Muscle layer of duodenum (tissue), 2 donors: ENCODE results near the gene CPEB3.

ENCODE experiments used
- H3K27ac ChIP-seq: one replicate; pipeline ENCODE4 v1.7.0; 2013; ENCODE audit warnings: mild to moderate bottlenecking, low read length
- H3K27me3 ChIP-seq: one replicate; pipeline ENCODE4 v1.7.0; 2013; ENCODE audit warnings: low read depth, mild to moderate bottlenecking, control low read depth, low read length
- H3K36me3 ChIP-seq, 2 donors: one replicate each; pipeline ENCODE4 v1.7.0; 2013; ENCODE audit warnings: low read length in 2 of 2, control low read depth in 1 of 2, mild to moderate bottlenecking in 1 of 2; ENCODE audit not compliant: insufficient read depth in 2 of 2, control insufficient read depth in 1 of 2
- H3K4me1 ChIP-seq, 2 donors: one replicate each; pipeline ENCODE4 v1.7.0; 2013; ENCODE audit warnings: low read length in 2 of 2, mild to moderate bottlenecking in 2 of 2, control low read depth in 1 of 2, moderate library complexity in 1 of 2; ENCODE audit not compliant: insufficient read depth in 2 of 2, control insufficient read depth in 1 of 2
- H3K4me3 ChIP-seq, 2 donors: one replicate each; pipeline ENCODE4 v1.7.0; 2013; ENCODE audit warnings: low read length in 2 of 2, low read depth in 1 of 2, mild to moderate bottlenecking in 1 of 2
- H3K9me3 ChIP-seq, 2 donors: one replicate each; pipeline ENCODE4 v1.7.0; 2013; ENCODE audit warnings: low read length in 2 of 2, control low read depth in 1 of 2, mild to moderate bottlenecking in 1 of 2; ENCODE audit not compliant: control insufficient read depth in 1 of 2
- donor health status: healthy.

The CPEB3 gene

DNA sequence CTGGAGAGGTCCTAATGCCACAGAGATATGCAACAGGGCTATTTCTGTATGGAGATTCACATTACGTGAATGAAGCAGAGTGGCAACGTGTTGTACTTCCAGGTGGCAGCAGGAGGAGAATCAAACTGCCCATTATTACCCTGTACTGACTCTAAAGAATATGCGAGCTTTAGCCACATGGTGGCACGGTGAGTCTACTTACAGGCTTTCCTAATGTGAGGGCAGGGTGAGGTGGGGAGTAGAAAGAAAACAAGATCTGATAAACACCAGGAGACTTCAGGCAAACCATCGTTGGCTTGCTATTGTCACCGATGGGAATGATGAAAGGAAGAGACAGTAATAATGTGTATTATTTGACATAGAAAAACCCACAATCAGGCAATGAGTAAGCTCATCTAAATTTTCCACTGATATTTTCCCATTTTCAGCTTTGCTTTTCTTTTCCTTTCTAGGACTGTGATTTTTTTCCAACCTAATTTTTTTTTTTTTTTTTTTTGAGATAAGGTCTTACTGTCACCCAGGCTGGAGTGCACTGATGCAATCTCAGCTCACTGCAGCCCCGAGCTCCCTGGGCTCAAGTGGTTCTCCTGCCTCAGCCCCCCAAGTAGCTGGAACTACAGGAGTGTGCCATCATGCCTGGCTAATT, 203.0 kb downstream of the CPEB3 start:
- Histone ChIP-seq H3K4me1 (peaks cover 4 to 17% of the 10 kb centered on the region in 2 donors), H3K27me3 (no peaks in the 10 kb centered on the region), H3K4me3 (no peak overlapping the region), H3K36me3 (no peaks in the 10 kb centered on the region), H3K9me3 (no peaks in the 10 kb centered on the region), H3K27ac (no peak overlapping the region)

DNA sequence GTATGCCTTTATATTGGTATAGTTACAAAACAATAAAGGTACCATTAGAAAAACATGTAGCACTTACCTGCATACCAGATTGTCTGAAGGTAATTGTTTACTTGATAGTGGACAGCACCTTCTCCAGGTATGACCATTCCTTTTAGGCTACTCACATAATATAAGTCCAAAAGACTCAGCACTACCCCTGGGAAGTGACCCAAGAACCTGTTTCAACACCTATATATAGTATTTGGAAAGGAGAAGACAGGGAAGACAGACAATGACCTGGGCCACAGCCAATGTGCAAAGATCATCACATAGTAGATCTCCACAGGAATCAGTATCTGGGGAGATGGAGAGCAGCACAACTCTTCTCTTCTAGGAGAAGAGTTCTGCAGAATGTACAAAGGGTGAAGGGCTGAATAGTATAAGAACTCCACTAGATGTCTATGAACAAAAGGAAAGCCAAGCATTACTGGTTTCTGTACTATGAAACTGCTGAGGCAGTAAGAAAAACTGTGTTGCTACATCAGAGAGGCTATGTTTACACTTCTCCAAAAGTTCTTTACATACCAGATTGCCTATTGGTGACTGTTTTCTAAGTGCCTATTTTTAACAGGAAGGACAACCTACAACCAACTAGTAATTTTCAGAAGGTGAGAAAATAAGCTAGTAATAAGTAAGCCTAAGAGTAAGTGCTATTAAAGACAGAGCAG, 208.1 kb downstream of the CPEB3 start:
- Histone ChIP-seq H3K9me3 (no peaks in the 10 kb centered on the region), H3K4me3 (no peak overlapping the region), H3K36me3 (peaks cover 11 to 26% of the 10 kb centered on the region in 2 donors), H3K4me1 (peaks cover 2 to 30% of the 10 kb centered on the region in 2 donors), H3K27me3 (no peaks in the 10 kb centered on the region), H3K27ac (no peak overlapping the region)

DNA sequence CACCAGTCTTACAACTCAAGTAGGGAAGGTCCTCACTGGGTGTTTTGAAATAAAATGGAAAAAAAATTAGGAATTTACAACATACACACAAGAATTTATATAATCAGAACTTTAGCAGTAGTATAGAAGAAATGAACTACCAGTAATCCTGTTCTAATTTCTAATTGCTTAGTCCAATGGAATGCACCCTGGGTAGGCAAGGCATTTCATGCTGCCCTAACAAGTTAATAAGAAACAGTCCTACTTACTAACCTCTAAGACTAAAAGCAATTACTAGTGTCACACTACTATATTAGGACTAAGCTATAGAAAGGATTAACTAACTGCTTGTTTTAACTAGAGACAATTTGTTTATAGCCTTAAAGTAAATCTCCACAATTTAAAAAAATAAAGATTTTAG, 209.2 kb downstream of the CPEB3 start:
- no peaks in the 10 kb centered on the region for H3K9me3 ChIP-seq
- H3K27me3 ChIP-seq = no peaks in the 10 kb centered on the region
- H3K36me3 ChIP-seq = peaks cover 11 to 26% of the 10 kb centered on the region in 2 donors
- no peak overlapping the region for H3K4me3 ChIP-seq
- H3K27ac ChIP-seq = no peak overlapping the region
- H3K4me1 ChIP-seq = peaks cover 0 to 30% of the 10 kb centered on the region in 2 donors

DNA sequence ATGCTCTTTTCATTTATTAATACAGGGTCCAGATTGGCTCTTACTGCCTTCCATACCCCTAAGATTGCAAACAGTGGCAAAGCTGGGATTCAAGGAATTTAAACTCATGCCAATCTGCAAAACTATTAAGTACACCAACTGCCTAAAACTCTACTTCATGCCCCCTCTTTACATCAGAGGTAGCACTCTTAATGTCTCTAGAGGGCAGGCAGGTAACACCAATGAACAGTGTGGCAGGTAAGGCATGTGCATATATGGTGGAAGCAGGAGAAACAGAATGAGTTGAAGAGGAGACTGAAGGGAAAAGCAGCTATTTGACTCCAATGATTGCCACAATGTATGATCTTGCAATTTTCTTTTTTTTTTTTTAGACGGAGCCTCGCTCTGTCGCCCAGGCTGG, 210.6 kb downstream of the CPEB3 start:
- Histone ChIP-seq H3K27me3 (no peaks in the 10 kb centered on the region), H3K4me3 (no peak overlapping the region), H3K4me1 (peaks cover 0 to 30% of the 10 kb centered on the region in 2 donors), H3K36me3 (peaks cover 12 to 26% of the 10 kb centered on the region in 2 donors), H3K9me3 (no peaks in the 10 kb centered on the region), H3K27ac (no peak overlapping the region)

DNA sequence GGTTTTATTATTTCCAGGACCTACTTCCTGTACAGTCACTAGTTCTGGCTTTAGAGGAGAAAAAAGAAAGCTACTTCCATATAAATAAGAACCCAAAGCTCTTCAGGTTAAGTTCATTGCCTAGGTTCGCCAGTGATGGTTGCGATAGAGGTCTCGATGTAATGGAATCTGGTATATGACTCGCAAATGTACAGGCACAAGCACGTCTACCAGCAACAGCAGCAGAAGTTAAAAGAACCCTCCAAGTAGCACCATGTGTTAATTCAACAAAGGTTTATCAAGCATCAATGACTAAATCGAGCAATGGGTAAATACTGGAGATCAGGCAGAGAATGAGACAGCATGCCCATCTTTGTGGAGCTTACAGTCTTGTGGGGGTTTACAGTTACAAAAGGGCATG, 211.9 kb downstream of the CPEB3 start:
- Histone ChIP-seq H3K27ac (no peak overlapping the region), H3K36me3 (peaks cover 20 to 30% of the 10 kb centered on the region in 2 donors)

DNA sequence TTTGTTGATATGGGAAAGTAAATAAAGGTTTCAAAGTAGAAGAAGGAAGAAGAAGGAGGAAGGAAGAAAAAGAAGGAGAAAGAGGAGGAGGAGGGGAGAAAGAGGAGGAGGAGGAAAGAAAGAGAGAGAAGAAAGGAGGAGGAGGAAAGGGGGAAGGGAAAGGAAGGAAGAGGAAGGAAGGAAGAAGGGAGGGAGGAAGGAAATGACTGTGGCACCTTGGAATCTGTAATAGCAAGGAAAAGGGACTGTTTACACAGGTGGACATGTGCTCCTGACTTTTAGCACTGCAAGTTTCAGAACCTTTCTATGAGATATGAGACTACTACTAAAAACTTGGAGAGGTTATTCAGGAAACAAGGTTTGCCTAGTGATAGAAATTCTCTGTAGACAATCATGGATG, 214.2 kb downstream of the CPEB3 start:
- Histone ChIP-seq H3K36me3 (peaks cover 20 to 33% of the 10 kb centered on the region in 2 donors), H3K4me1 (peaks cover 0 to 13% of the 10 kb centered on the region in 2 donors), H3K4me3 (no peak overlapping the region), H3K27ac (no peak overlapping the region), H3K27me3 (no peaks in the 10 kb centered on the region), H3K9me3 (no peaks in the 10 kb centered on the region)

More for the DNA sequence above, 211.9 kb downstream of the CPEB3 start:
- Histone ChIP-seq H3K9me3 (no peaks in the 10 kb centered on the region), H3K4me1 (peaks cover 0 to 30% of the 10 kb centered on the region in 2 donors), H3K4me3 (no peak overlapping the region), H3K27me3 (no peaks in the 10 kb centered on the region)

DNA sequence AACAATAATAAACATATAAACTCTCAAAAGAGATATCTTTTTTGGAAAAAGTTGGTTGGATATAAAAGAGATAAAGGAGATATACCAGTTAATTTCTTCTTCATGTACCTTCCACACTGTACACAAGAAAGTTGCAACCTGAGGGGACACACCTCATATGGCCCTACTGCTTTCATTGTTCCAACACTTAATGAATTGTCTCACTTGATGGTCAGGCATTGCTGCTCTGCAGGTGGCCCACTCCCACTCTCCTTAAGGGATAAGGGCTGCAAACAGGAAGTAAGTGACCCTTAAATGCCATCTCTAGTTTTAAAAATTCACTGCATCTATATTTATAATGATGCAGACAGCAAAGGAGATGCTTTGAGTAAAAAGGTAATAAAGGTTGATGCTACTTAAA, 215.0 kb downstream of the CPEB3 start:
- Histone ChIP-seq H3K4me3 (no peak overlapping the region), H3K36me3 (peaks cover 20 to 25% of the 10 kb centered on the region in 2 donors), H3K27ac (no peak overlapping the region), H3K9me3 (no peaks in the 10 kb centered on the region), H3K4me1 (peaks cover 0 to 9% of the 10 kb centered on the region in 2 donors), H3K27me3 (no peaks in the 10 kb centered on the region)

DNA sequence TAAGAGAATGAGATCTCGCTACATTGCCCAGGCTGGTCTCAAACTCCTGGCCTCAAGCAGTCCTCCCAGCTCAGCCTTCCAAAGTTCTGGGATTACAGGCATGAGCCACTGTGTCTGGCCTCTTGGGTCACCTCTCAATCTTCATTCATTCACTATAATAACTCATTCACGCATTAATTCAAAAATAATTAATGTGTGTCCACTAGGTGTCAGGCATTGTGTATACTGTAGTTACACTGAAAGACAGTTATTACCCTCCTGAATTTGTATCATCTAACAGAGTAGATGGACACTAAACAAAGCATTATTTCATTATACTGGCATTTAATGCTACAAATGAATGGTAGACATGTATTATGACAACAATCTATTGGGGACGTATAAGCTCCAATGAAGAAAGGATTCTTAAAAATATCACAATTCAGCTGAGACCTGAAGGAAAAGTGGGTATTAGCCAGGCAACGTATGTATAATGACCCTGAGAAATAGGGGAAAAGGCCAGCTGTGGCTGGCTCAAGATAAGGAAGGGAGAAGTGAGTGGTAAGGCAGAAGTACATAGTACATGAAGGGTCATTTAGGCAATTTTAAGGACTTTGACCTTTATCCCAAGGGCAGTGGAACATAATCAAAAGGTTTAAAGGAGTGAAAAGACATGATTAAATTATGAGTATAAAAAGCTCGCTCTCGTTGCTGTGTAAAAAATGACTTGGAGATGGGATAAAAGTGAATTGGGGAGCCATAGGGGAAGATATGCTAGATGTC, 216.6 kb downstream of the CPEB3 start:
- no peaks in the 10 kb centered on the region for H3K27me3 ChIP-seq

DNA sequence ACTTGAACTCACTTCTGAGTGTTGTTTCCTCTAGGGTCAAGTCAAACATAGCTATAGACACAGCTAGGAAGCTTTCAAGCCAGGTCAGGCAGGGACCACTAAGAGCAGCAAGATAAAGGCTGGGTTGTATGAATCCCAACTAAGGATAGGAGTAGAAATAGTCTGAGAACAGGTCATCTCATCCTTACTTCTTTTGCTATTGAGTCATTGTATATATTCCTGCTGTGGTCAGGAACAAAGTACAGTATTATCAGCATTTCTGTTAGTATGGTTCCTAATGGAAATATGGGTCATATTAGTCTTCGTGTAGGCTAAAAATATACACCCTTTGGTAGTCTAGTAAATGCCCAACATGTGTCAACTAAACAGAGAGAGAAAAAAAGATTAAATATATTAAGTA, 222.0 kb downstream of the CPEB3 start:
- Histone ChIP-seq H3K4me3 (no peak overlapping the region), H3K27ac (no peak overlapping the region), H3K9me3 (no peaks in the 10 kb centered on the region), H3K36me3 (peaks cover 0 to 4% of the 10 kb centered on the region in 2 donors), H3K27me3 (no peaks in the 10 kb centered on the region), H3K4me1 (no peaks in the 10 kb centered on the region)

More for the DNA sequence above, 216.6 kb downstream of the CPEB3 start:
- Histone ChIP-seq H3K4me3 (no peak overlapping the region), H3K4me1 (peaks cover 0 to 9% of the 10 kb centered on the region in 2 donors), H3K9me3 (no peaks in the 10 kb centered on the region), H3K27ac (no peak overlapping the region), H3K36me3 (peaks cover 16 to 17% of the 10 kb centered on the region in 2 donors)

DNA sequence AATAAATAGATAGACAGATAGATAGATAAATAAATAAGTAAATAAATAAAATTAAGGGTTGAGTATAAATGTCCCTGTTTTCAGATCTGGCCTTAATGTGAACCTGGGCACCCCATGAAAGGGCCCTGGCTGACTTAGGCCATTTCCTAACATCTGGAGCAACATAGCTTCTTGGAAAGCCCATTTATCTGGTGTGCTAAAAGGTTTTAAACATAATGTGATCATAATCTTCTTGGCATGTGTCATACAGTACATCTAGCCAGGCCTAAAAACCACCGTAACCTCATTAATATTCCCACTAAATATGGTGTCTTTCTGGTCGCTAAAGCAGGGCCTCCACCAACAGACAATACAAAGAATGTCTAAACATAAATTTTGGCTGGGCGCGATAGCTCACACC, 224.5 kb downstream of the CPEB3 start:
- Histone ChIP-seq H3K4me3 (no peak overlapping the region), H3K27me3 (no peaks in the 10 kb centered on the region), H3K4me1 (no peaks in the 10 kb centered on the region), H3K27ac (no peak overlapping the region), H3K9me3 (no peaks in the 10 kb centered on the region), H3K36me3 (no peaks in the 10 kb centered on the region)

DNA sequence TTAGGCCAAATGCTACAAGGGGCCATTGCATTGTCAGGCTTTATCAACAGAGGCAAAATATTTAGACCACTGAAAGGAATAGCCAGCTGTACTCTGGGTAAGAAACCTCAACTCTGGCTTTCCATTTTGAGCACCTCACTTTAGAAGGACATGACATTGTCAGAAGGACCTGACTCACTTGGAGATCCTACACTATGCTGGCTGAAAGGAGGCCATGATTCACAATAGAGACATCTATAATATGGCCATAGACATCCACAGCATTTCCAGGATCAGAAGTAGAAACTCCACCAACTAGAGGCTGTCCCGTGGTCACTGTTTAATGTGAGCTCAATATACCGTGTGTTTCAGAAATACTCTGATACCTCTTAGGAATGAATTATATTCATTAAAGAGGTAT, 226.4 kb downstream of the CPEB3 start:
- H3K4me1 ChIP-seq = no peaks in the 10 kb centered on the region
- no peaks in the 10 kb centered on the region for H3K27me3 ChIP-seq
- H3K27ac ChIP-seq = no peak overlapping the region
- H3K36me3 ChIP-seq = no peaks in the 10 kb centered on the region
- no peaks in the 10 kb centered on the region for H3K9me3 ChIP-seq
- H3K4me3 ChIP-seq = no peak overlapping the region
